Urinary bladder (tissue), 4 donors: ENCODE measurements around the gene CAMK1D. TPM values are rescaled to one million over a fixed set of nuclear protein-coding genes. Genes with fewer than 3 reads are reported as not detected.

Experiments
- DNase-seq: peaks from one replicate; pipeline ENCODE4 v3.0.0-alpha.2; 2015; ENCODE audit errors: extremely low spot score
- H3K27ac ChIP-seq: one replicate; pipeline ENCODE4 v1.5.1; 2013; ENCODE audit warnings: low read depth, mild to moderate bottlenecking, moderate library complexity
- H3K36me3 ChIP-seq: one replicate; pipeline ENCODE4 v1.6.1; 2013; ENCODE audit warnings: mild to moderate bottlenecking, moderate library complexity; ENCODE audit not compliant: insufficient read depth
- H3K4me1 ChIP-seq: one replicate; pipeline ENCODE4 v1.6.1; 2013; ENCODE audit warnings: mild to moderate bottlenecking, moderate library complexity; ENCODE audit not compliant: insufficient read depth
- H3K4me3 ChIP-seq: one replicate; pipeline ENCODE4 v1.5.1; 2013; ENCODE audit warnings: low read depth, low read length
- WGBS: extraction: QIAGEN DNeasy Blood & Tissue Kit; methylation state at CpG from one replicate; pipeline ENCODE4 v1.1.7; 2013; 5-methylcytosine and 5-hydroxymethylcytosine counted together
- polyA plus RNA-seq: library from polyadenylated mRNA; stranded (reverse); fragments of 200-250 nt; gene quantifications from one replicate; pipeline ENCODE4 v1.2.3, GENCODE V29; 2013
- total RNA-seq: library from RNA; depleted of rRNA; stranded (reverse); fragments of >200 nt; gene quantifications from one replicate; pipeline ENCODE4 v1.2.3, GENCODE V29; 2014
- donor health status: healthy with polysubstance abuse.
- donor health status: healthy.

Gene CAMK1D
- total and polyA plus RNA-seq, 2 donors, result 5.6 to 7.6 TPM

- 94% methylated on average over 10 of the region's 10 CpGs for WGBS
- Histone ChIP-seq H3K36me3 (no peaks in the 10 kb centered on the region), H3K4me1 (no peaks in the 10 kb centered on the region), H3K27ac (no peak overlapping the region), H3K4me3 (no peak overlapping the region)
- DNase-seq, result no peak
Measured at GRCh38 chr10:12504628-12505027, 155.3 kb downstream of the CAMK1D start.

- Histone ChIP-seq H3K27ac (no peak overlapping the region), H3K36me3 (no peaks in the 10 kb centered on the region), H3K4me1 (no peaks in the 10 kb centered on the region), H3K4me3 (no peak overlapping the region)
- DNase-seq, result no peak
- 92% methylated on average over 6 of the region's 6 CpGs for WGBS
Measured at GRCh38 chr10:12505683-12506082, 156.3 kb downstream of the CAMK1D start.

DNA sequence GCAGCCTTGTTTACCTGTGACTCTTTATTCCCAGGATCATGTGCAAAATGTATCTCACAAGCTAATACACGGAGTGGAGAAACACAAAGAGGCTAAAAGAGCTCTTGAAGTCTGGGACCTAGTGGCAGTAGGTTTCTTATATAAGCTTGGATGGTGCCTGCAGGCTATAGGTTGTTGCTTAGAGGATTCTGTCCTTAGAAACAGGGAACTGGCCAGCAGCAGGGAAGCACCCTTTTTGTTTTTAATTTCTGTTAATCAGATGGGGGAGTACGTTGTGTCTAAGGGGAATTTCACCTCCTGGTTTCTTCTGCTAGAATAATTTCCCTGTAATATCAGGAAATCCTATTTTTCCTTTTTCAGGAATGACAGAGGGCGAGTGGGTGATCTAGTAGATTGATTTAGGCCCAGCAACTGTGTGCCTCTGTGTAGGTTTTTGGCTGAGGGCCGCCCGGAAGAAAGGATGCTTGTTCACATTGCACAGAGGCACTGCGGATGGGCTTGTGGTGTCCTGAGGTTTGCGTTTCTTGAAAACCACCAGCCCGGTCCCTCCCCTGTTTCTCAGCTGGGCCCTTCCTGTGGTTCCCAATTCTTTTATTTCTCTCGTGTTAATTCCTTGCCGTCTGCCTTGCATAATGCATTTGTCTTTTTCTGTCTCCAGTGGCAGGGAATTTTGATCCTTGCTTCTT, 158.0 kb downstream of the CAMK1D start:
- Histone ChIP-seq H3K27ac (no peak overlapping the region), H3K36me3 (no peaks in the 10 kb centered on the region), H3K4me3 (no peak overlapping the region), H3K4me1 (no peaks in the 10 kb centered on the region)
- 85% methylated on average over 10 of the region's 10 CpGs for WGBS
- no peak for DNase-seq

- H3K4me1 ChIP-seq, result no peaks in the 10 kb centered on the region
- H3K27ac ChIP-seq, result no peak overlapping the region
- H3K36me3 ChIP-seq, result no peaks in the 10 kb centered on the region
- WGBS, result 92% methylated on average over 5 of the region's 5 CpGs
- H3K4me3 ChIP-seq, result no peak overlapping the region
- DNase-seq, result no peak
Measured at GRCh38 chr10:12508165-12508564, 158.8 kb downstream of the CAMK1D start.

- no peak for DNase-seq
- Histone ChIP-seq H3K27ac (no peak overlapping the region), H3K4me1 (no peaks in the 10 kb centered on the region), H3K36me3 (no peaks in the 10 kb centered on the region), H3K4me3 (no peak overlapping the region)
- 88% methylated on average over 5 of the region's 5 CpGs for WGBS
Measured at GRCh38 chr10:12509016-12509793, 159.9 kb downstream of the CAMK1D start.

- Histone ChIP-seq H3K36me3 (no peaks in the 10 kb centered on the region), H3K27ac (no peak overlapping the region), H3K4me3 (no peak overlapping the region), H3K4me1 (no peaks in the 10 kb centered on the region)
- 88% methylated on average over 2 of the region's 2 CpGs for WGBS
- DNase-seq, result no peak
Measured at GRCh38 chr10:12509794-12510100, 160.4 kb downstream of the CAMK1D start.

DNA sequence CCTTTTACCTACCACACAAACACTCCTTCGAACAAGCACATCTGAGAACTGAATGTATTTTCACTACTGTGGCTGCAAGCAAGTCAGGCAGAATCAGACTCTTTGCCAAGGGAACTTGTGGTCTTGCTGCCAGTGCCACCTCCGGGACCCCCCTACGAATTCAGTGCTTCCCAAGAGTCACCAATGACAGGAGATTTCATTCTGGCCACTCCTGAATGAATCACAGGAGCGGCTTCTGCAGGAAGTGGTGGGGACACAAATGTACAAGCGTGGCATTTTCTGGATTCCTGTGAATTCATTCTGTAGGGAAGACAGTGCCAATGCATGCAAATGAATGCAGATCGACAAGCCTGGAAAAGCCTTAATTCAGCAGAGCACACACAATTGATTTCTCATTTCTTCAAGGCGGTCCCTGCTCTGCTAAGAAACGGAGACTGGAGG, 161.2 kb downstream of the CAMK1D start:
- Histone ChIP-seq H3K4me3 (no peak overlapping the region), H3K4me1 (no peaks in the 10 kb centered on the region), H3K36me3 (no peaks in the 10 kb centered on the region), H3K27ac (no peak overlapping the region)
- DNase-seq, result no peak
- 80% methylated on average over 8 of the region's 8 CpGs for WGBS

- no peaks in the 10 kb centered on the region for H3K4me1 ChIP-seq
- H3K36me3 ChIP-seq, result no peaks in the 10 kb centered on the region
- 67% methylated on average over 4 of the region's 4 CpGs for WGBS
- H3K4me3 ChIP-seq, result no peak overlapping the region
- H3K27ac ChIP-seq, result no peak overlapping the region
- DNase-seq, result no peak
Measured at GRCh38 chr10:12510984-12511383, 161.6 kb downstream of the CAMK1D start.

- no peak overlapping the region for H3K4me3 ChIP-seq
- H3K36me3 ChIP-seq, result no peaks in the 10 kb centered on the region
- no peak overlapping the region for H3K27ac ChIP-seq
- 94% methylated on average over 9 of the region's 9 CpGs for WGBS
- no peak for DNase-seq
- no peaks in the 10 kb centered on the region for H3K4me1 ChIP-seq
Measured at GRCh38 chr10:12511651-12512050, 162.3 kb downstream of the CAMK1D start.

GRCh38 chr10:12512332-12513002, 163.1 kb downstream of the CAMK1D start:
- DNase-seq, result no peak
- H3K27ac ChIP-seq, result no peak overlapping the region
- 87% methylated on average over 18 of the region's 18 CpGs for WGBS
- H3K36me3 ChIP-seq, result no peaks in the 10 kb centered on the region
- H3K4me1 ChIP-seq, result no peaks in the 10 kb centered on the region
- H3K4me3 ChIP-seq, result no peak overlapping the region

DNA sequence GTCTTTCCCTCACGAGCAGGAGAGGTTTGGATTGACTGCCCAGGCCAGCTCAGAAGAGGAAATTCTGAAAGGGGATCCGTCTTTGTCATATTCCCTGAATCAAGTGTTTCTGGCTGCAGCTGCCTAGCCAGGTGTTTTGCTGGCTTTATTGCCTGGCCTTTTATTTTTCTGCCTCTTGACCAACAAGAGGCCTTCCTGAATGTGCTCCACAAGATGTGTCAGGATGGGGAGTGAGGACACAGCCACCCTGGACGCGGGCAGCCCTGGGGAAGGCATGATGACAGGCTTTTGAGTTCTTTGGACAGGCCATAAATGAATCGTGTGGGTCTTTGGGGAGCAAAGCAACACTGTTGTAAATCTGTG, 163.6 kb downstream of the CAMK1D start:
- Histone ChIP-seq H3K27ac (no peak overlapping the region), H3K4me1 (no peaks in the 10 kb centered on the region), H3K4me3 (no peak overlapping the region), H3K36me3 (no peaks in the 10 kb centered on the region)
- DNase-seq, result no peak
- 89% methylated on average over 5 of the region's 5 CpGs for WGBS

GRCh38 chr10:12513775-12514673, 164.7 kb downstream of the CAMK1D start:
- DNase-seq, result no peak
- WGBS, result 76% methylated on average over 10 of the region's 10 CpGs
- no peak overlapping the region for H3K4me3 ChIP-seq
- H3K36me3 ChIP-seq, result no peaks in the 10 kb centered on the region
- no peaks in the 10 kb centered on the region for H3K4me1 ChIP-seq
- H3K27ac ChIP-seq, result no peak overlapping the region

DNA sequence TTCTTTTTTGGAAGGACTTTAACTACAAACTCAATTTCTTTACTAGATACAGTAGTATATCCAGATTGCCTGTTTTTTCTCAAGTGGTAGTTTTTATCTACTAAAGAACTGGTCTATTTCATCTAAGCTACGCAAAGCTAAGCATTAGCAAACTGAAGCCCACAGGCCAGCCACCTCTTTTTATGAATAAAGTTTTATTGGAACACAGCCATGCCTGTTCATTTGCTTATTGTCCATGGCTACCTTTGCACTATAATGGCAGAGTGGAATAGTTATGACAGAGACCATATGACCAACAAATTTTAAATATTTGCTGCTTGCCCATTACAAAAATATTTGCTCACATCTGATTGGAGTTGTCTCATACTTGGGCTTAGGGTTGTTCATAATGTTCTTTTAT, 168.7 kb downstream of the CAMK1D start:
- Histone ChIP-seq H3K36me3 (no peaks in the 10 kb centered on the region), H3K27ac (no peak overlapping the region), H3K4me3 (no peak overlapping the region), H3K4me1 (no peaks in the 10 kb centered on the region)
- 88% methylated on average over 1 of the region's 1 CpG for WGBS
- DNase-seq, result no peak
